CD4-positive, alpha-beta memory T cell (primary cell): ENCODE data around the gene DBNDD1. TPM values are rescaled to one million over a fixed set of nuclear protein-coding genes. Genes with fewer than 3 reads are reported as not detected.

Experiments
- CTCF ChIA-PET: fragments of 350-600 bp; sonication (Branson Sonifier 250); formaldehyde crosslinking; loops from one replicate; lab custom pipeline; 2021; ENCODE audit warnings: inconsistent platforms; ENCODE audit not compliant: partially characterized antibody; lab: Charles Lee
- POLR2A ChIA-PET: fragments of 350-600 bp; sonication (Branson Sonifier 250); formaldehyde crosslinking; loops from one replicate; lab custom pipeline; 2021; ENCODE audit not compliant: partially characterized antibody; lab: Charles Lee
- DNase-seq, 5 donors: peaks; one replicate each; pipeline versions ENCODE4 v3.0.0 to v3.0.0-alpha.2; 2020 to 2022; ENCODE audit warnings: mixed read lengths in 1 of 5
- H3K27ac ChIP-seq: one replicate; pipeline ENCODE4 v1.7.0; 2013; ENCODE audit warnings: low read depth, low read length
- H3K27me3 ChIP-seq: 2 replicates; pipeline ENCODE4 v1.7.0; 2013; ENCODE audit warnings: mild to moderate bottlenecking, low read length, moderate library complexity; ENCODE audit not compliant: insufficient read depth
- H3K36me3 ChIP-seq: 2 replicates; pipeline ENCODE4 v1.7.0; 2013; ENCODE audit warnings: mild to moderate bottlenecking, low read length, moderate library complexity; ENCODE audit not compliant: insufficient read depth
- H3K4me1 ChIP-seq: 2 replicates; pipeline ENCODE4 v1.7.0; 2013; ENCODE audit warnings: mild to moderate bottlenecking, low read length, moderate library complexity; ENCODE audit not compliant: insufficient read depth
- H3K4me3 ChIP-seq, 2 donors: one replicate each; pipeline ENCODE4 v1.7.0; 2013; ENCODE audit warnings: low read length in 2 of 2, mild to moderate bottlenecking in 1 of 2
- H3K9me3 ChIP-seq, 2 donors: one replicate each; pipeline ENCODE4 v1.7.0; 2013; ENCODE audit warnings: low read length in 2 of 2, control low read depth in 1 of 2; ENCODE audit not compliant: control insufficient read depth in 1 of 2
- H3K27ac Mint-ChIP-seq, 7 donors: one replicate each; pipeline ENCODE4 v1.8.0; 2020 to 2021; ENCODE audit warnings: mixed read lengths in 7 of 7, mild to moderate bottlenecking in 6 of 7, inconsistent platforms in 3 of 7, moderate library complexity in 3 of 7
- H3K27me3 Mint-ChIP-seq, 2 donors: one replicate each; pipeline ENCODE4 v1.8.0; 2020 to 2021; ENCODE audit warnings: mixed read lengths in 2 of 2
- H3K36me3 Mint-ChIP-seq, 2 donors: one replicate each; pipeline ENCODE4 v1.8.0; 2020 to 2021; ENCODE audit warnings: mixed read lengths in 2 of 2, inconsistent platforms in 1 of 2, mild to moderate bottlenecking in 1 of 2
- H3K4me1 Mint-ChIP-seq, 4 donors: one replicate each; pipeline ENCODE4 v1.8.0; 2020 to 2021; ENCODE audit warnings: mixed read lengths in 4 of 4, mild to moderate bottlenecking in 1 of 4
- H3K4me3 Mint-ChIP-seq, 8 donors: one replicate each; pipeline ENCODE4 v1.8.0; 2020 to 2021; ENCODE audit warnings: mixed read lengths in 8 of 8, mild to moderate bottlenecking in 7 of 8, moderate library complexity in 6 of 8, inconsistent platforms in 3 of 8
- H3K9me3 Mint-ChIP-seq, 8 donors: one replicate each; pipeline ENCODE4 v1.8.0; 2020 to 2021; ENCODE audit warnings: mixed read lengths in 8 of 8, mild to moderate bottlenecking in 5 of 8, inconsistent platforms in 3 of 8, moderate library complexity in 1 of 8
- intact Hi-C: fragments of 100-400 bp; cut with micrococcal nuclease; formaldehyde crosslinking; loops from one replicate; pipeline ENCODE4 v1.15.1; 2023
- polyA plus RNA-seq, 2 donors: library from polyadenylated mRNA; unstranded; fragments of 300-500 nt; fragmentation: Illumina TruSeq; gene quantifications; one replicate each; pipeline ENCODE4 v1.2.3, GENCODE V29; 2021
- total RNA-seq, 2 experiments: library from RNA; stranded (reverse); gene quantifications; one replicate each; pipeline ENCODE4 v1.2.3, GENCODE V29; 2021

The DBNDD1 gene
- total and polyA plus RNA-seq, 4 experiments from 2014 or later: 0.61 to 3.7 (median 0.94) TPM

- peaks cover 3% of the 10 kb centered on the region for H3K36me3 ChIP-seq
- H3K9me3 Mint-ChIP-seq: no peaks in the 10 kb centered on the region
- no peak for DNase-seq
- no peak overlapping the region for H3K4me3 Mint-ChIP-seq
- peaks cover 3 to 19% of the 10 kb centered on the region in 2 donors for H3K36me3 Mint-ChIP-seq
- no peaks in the 10 kb centered on the region for H3K9me3 ChIP-seq
- H3K27ac Mint-ChIP-seq: peak overlapping the region in 1 of 7 donors; percentile 44
- no peak overlapping the region for H3K4me3 ChIP-seq
- H3K4me1 Mint-ChIP-seq: peaks cover 8 to 14% (median 10%) of the 10 kb centered on the region in 4 donors
- no peak overlapping the region for H3K27ac ChIP-seq
- ChIA-PET POLR2A (no interaction called here), CTCF (interaction anchor here (1.6 kb wide), 1 partner anchor 9 kb away, joined by 3 read pairs; no protein-coding TSS in a partner anchor)
- peaks cover 8% of the 10 kb centered on the region for H3K4me1 ChIP-seq
- H3K27me3 Mint-ChIP-seq: no peaks in the 10 kb centered on the region
- H3K27me3 ChIP-seq: no peaks in the 10 kb centered on the region
- intact Hi-C loops: no loop called here
Observed at GRCh38 chr16:90028985-90029384, 9.7 kb upstream of the DBNDD1 start.

GRCh38 chr16:90027611-90028010 is 8.4 kb upstream of the DBNDD1 start:
- H3K27ac ChIP-seq: no peak overlapping the region
- intact Hi-C loops: no loop called here
- ChIA-PET POLR2A (no interaction called here), CTCF (no interaction called here)
- H3K27ac Mint-ChIP-seq: no peak overlapping the region
- no peak overlapping the region for H3K4me3 Mint-ChIP-seq
- H3K36me3 ChIP-seq: peaks cover 2% of the 10 kb centered on the region
- no peaks in the 10 kb centered on the region for H3K9me3 ChIP-seq
- no peak overlapping the region for H3K4me3 ChIP-seq
- H3K9me3 Mint-ChIP-seq: no peaks in the 10 kb centered on the region
- peaks cover 2 to 11% of the 10 kb centered on the region in 2 donors for H3K36me3 Mint-ChIP-seq
- H3K27me3 Mint-ChIP-seq: no peaks in the 10 kb centered on the region
- H3K4me1 ChIP-seq: peaks cover 15% of the 10 kb centered on the region
- peaks cover 8 to 17% (median 11%) of the 10 kb centered on the region in 4 donors for H3K4me1 Mint-ChIP-seq
- H3K27me3 ChIP-seq: no peaks in the 10 kb centered on the region
- no peak for DNase-seq

- POLR2A ChIA-PET: no interaction called here
- H3K36me3 ChIP-seq: no peaks in the 10 kb centered on the region
- no peaks in the 10 kb centered on the region for H3K9me3 Mint-ChIP-seq
- H3K27me3 ChIP-seq: no peaks in the 10 kb centered on the region
- no peaks in the 10 kb centered on the region for H3K9me3 ChIP-seq
- peak overlapping the region in 2 of 7 donors; percentile 11 to 53 for H3K27ac Mint-ChIP-seq
- no peak overlapping the region for H3K27ac ChIP-seq
- H3K4me1 Mint-ChIP-seq: peaks cover 10 to 26% (median 19%) of the 10 kb centered on the region in 4 donors
- CTCF ChIA-PET: interaction anchor here (0.7 kb wide), 1 partner anchor 11 kb away, joined by 3 read pairs; no protein-coding TSS in a partner anchor
- no peaks in the 10 kb centered on the region for H3K36me3 Mint-ChIP-seq
- no peak for DNase-seq
- no peaks in the 10 kb centered on the region for H3K27me3 Mint-ChIP-seq
- no peak overlapping the region for H3K4me3 ChIP-seq
- H3K4me3 Mint-ChIP-seq: peak overlapping the region in 3 of 8 donors; percentile 4 to 45 (median 44)
- peaks cover 25% of the 10 kb centered on the region for H3K4me1 ChIP-seq
- intact Hi-C loops: no loop called here
Observed at GRCh38 chr16:90026135-90026534, 6.9 kb upstream of the DBNDD1 start.

DNA sequence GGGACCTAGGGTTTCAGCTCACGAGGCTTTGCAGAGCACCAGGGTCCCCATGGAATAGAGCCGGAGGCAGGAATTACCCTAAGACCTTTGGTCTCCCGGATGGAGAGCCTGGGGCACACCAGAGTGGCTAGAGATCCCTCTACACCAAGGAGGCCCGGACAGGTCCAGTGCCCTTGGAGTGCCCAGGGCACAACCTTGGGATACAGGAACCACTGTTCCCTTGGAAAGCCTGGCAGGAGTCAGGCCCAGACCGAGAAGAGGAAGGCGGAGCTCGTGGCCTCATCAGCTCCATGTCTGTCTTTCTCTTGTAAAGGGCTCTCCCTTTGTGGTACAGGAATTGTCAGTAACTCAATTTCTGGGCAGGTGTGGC is 3.8 kb upstream of the DBNDD1 start:
- no peaks in the 10 kb centered on the region for H3K27me3 Mint-ChIP-seq
- peak overlapping the region in 2 of 7 donors; percentile 35 to 93 for H3K27ac Mint-ChIP-seq
- Histone ChIP-seq H3K4me3 (peak overlapping the region in 1 of 2 donors; percentile 69), H3K4me1 (peaks cover 40% of the 10 kb centered on the region), H3K27ac (peak overlapping the region; percentile 51), H3K9me3 (no peaks in the 10 kb centered on the region), H3K27me3 (no peaks in the 10 kb centered on the region), H3K36me3 (no peaks in the 10 kb centered on the region)
- intact Hi-C loops: no loop called here
- no peak for DNase-seq
- H3K4me1 Mint-ChIP-seq: peaks cover 14 to 33% (median 23%) of the 10 kb centered on the region in 4 donors
- no peaks in the 10 kb centered on the region for H3K36me3 Mint-ChIP-seq
- ChIA-PET POLR2A (interaction anchor here (0.7 kb wide), 2 partner anchors 24 to 50 kb away, joined by 3 read pairs; no protein-coding TSS in a partner anchor), CTCF (interaction anchor here (1.0 to 1.6 kb wide), 3 partner anchors 8 to 73 kb away, joined by 3 to 5 read pairs (median 3); no protein-coding TSS in a partner anchor)
- H3K4me3 Mint-ChIP-seq: peak overlapping the region; percentile 20 to 86 (median 78)
- H3K9me3 Mint-ChIP-seq: peaks cover 0 to 1% (median 0%) of the 10 kb centered on the region in 8 donors

DNA sequence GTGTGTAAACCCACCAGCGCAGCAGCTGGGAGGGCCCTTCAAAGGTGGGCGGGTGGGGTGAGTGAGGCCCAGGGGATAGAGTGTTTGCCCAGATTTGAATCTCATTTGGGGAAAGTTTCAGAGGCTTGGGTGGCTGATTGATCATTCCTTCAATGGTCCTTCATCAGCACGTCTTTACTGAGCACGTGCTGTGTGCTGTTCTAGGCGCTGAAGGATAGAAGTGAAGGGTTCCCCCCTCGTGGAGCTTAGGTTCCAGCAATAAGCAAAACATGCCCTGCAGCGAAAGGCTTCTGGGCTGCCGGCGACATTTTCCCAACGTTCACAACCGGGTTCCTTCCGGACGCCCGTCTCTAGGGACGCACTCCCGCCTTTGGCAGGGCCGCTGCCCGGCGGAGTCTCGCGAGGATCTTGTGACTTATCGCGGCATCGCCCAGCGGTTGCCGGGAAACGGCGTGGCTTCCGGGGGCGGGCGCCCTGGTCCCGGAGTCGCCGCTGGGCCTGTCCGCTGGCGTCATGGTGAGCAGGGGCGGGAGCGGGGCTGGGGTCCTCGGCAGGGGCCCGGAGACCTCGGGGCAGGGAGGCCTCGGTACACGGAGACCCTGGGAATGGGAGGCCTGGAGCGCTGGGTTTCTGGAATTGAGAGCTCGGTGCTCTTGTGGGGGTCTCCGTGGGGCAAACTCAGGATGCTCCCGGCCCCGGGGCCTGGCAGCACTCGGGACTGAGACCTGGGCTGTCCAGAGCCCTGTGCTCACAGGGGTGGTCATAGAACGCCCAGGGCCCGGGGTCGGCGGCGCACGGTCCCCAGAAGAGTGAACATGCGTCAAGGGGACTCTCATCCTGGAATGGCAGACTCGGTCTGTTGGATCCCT is 3.2 kb upstream of the DBNDD1 start:
- Mint-ChIP-seq H3K36me3 (no peaks in the 10 kb centered on the region), H3K4me1 (peaks cover 14 to 33% (median 23%) of the 10 kb centered on the region in 4 donors), H3K27ac (peak overlapping the region; percentile 61 to 93 (median 79)), H3K9me3 (peaks cover 0 to 1% (median 0%) of the 10 kb centered on the region in 8 donors), H3K27me3 (no peaks in the 10 kb centered on the region), H3K4me3 (peak overlapping the region; percentile 73 to 86 (median 80))
- peak; percentile 63 to 78 (median 73) for DNase-seq
- ChIA-PET POLR2A (interaction anchor here (0.7 to 1.4 kb wide), 3 partner anchors 11 to 50 kb away, joined by 3 read pairs; no protein-coding TSS in a partner anchor), CTCF (interaction anchor here (0.6 to 1.6 kb wide), 4 partner anchors 9 to 134 kb away, joined by 3 to 5 read pairs (median 4); no protein-coding TSS in a partner anchor)
- intact Hi-C loops: loop anchor here (1.0 kb wide), 1 partner anchor 13 kb away; no protein-coding TSS in a partner anchor
- no peaks in the 10 kb centered on the region for H3K9me3 ChIP-seq
- H3K4me3 ChIP-seq: peak overlapping the region in 1 of 2 donors; percentile 69
- H3K4me1 ChIP-seq: peaks cover 40% of the 10 kb centered on the region
- H3K27me3 ChIP-seq: no peaks in the 10 kb centered on the region
- H3K36me3 ChIP-seq: no peaks in the 10 kb centered on the region
- peak overlapping the region; percentile 51 for H3K27ac ChIP-seq

DNA sequence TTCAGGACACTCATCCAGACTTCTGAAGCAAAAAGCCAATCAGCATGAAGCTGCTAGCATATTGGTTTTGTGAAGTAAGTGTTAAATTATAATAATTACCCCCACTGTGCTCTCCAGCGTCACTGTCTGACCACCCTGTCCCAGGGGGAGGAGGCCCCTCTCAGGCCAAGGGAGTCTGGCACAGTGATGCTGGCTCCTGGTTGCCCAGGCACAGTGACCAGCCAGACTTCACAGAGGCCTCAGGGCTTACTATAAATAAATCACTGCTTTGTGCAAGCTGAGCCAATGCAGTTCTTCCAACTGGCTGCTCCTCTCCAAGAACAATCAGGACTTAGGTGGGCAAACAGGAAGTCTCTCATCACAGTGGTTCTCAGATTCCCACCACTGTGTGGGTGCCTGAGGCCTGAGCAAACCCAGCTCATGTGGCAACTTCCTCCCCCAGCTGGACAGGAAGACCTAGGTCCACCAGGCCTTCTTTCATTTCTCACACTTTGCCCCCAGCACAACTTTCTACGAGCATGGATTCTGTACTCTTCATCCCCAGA is 1.7 kb upstream of the DBNDD1 start:
- Mint-ChIP-seq H3K27ac (peak overlapping the region in 3 of 7 donors; percentile 8 to 51 (median 10)), H3K27me3 (no peaks in the 10 kb centered on the region)
- CTCF ChIA-PET: interaction anchor here (1.1 to 1.5 kb wide), 6 partner anchors 8 to 111 kb away, joined by 3 to 4 read pairs (median 3); partner anchors contain the start of gene DEF8

More for the DNA sequence above, 1.7 kb upstream of the DBNDD1 start:
- intact Hi-C loops: no loop called here
- no peaks in the 10 kb centered on the region for H3K36me3 ChIP-seq
- no peaks in the 10 kb centered on the region for H3K27me3 ChIP-seq
- no peaks in the 10 kb centered on the region for H3K9me3 ChIP-seq
- DNase-seq: no peak
- peaks cover 34% of the 10 kb centered on the region for H3K4me1 ChIP-seq
- H3K4me3 ChIP-seq: no peak overlapping the region
- H3K27ac ChIP-seq: no peak overlapping the region
- H3K4me3 Mint-ChIP-seq: peak overlapping the region in 7 of 8 donors; percentile 4 to 82 (median 29)
- peaks cover 0 to 1% (median 0%) of the 10 kb centered on the region in 8 donors for H3K9me3 Mint-ChIP-seq
- peaks cover 11 to 26% (median 17%) of the 10 kb centered on the region in 4 donors for H3K4me1 Mint-ChIP-seq
- POLR2A ChIA-PET: interaction anchor here (0.8 to 1.9 kb wide), 4 partner anchors 9 to 148 kb away, joined by 3 to 5 read pairs (median 3); partner anchors contain the start of gene TCF25
- H3K36me3 Mint-ChIP-seq: no peaks in the 10 kb centered on the region
